GM06990 (cell line): ENCODE results near the gene MYRF.

Experiments used
- DNase-seq: peaks from one replicate; pipeline ENCODE4 v3.0.0-alpha.2; 2011; ENCODE audit not compliant: insufficient read length; ENCODE audit errors: extremely low read depth
- H3K27me3 ChIP-seq: replicated peaks from 2 replicates; pipeline ENCODE4 v1.6.0; 2011; ENCODE audit warnings: low read length; ENCODE audit not compliant: control insufficient read depth, insufficient read depth
- H3K36me3 ChIP-seq: 2 replicates; pipeline ENCODE4 v1.5.1; 2011; ENCODE audit warnings: low read length; ENCODE audit not compliant: control insufficient read depth, insufficient read depth
- H3K4me3 ChIP-seq: replicated peaks from 2 replicates; pipeline ENCODE4 v1.5.1; 2011; ENCODE audit warnings: low read depth, mild to moderate bottlenecking, control low read depth, low read length
- TF ChIP-seq, protein P1 (sequence below): IDR thresholded peaks from 2 replicates; pipeline ENCODE4 v1.5.1; 2011; ENCODE audit warnings: low read length, control low read depth, mild to moderate bottlenecking, inconsistent platforms; ENCODE audit not compliant: insufficient read depth, poor library complexity, severe bottlenecking

MYRF gene

DNA sequence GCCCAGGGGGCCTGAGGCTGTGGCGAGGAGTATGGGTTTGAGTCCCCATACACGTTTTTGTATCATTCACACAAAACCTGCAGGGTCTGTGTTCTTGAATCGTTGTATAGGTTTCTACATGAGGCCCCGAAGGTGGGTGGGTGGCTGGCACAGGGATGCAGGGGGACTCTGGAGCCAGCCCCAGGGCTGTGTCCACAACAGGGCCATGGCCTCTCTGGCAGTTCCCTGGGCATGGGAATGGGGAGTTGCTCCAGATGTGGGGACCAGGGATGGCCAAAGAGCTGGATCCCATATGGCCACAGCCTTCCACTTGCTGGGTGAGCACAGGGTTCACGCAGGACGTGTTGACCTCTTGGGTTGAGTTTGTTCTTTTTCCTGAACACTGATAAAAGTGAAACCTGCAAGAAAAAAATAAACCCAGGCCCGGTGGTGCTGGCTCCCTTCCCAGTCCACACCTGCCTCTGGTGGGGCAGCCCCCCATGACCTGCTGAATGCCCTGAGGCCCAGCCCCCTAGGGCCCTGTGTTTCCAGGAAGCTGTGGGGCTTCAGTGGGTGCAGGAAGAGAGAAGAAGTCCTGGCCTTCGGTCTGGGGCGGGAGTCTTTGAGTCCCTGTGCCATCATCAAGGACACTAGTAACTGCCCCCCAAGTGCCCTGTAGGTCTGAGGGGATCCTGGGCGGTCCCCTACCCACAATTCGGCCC lies 16.1 kb downstream of the MYRF start:
- TF ChIP-seq, protein P1, sequence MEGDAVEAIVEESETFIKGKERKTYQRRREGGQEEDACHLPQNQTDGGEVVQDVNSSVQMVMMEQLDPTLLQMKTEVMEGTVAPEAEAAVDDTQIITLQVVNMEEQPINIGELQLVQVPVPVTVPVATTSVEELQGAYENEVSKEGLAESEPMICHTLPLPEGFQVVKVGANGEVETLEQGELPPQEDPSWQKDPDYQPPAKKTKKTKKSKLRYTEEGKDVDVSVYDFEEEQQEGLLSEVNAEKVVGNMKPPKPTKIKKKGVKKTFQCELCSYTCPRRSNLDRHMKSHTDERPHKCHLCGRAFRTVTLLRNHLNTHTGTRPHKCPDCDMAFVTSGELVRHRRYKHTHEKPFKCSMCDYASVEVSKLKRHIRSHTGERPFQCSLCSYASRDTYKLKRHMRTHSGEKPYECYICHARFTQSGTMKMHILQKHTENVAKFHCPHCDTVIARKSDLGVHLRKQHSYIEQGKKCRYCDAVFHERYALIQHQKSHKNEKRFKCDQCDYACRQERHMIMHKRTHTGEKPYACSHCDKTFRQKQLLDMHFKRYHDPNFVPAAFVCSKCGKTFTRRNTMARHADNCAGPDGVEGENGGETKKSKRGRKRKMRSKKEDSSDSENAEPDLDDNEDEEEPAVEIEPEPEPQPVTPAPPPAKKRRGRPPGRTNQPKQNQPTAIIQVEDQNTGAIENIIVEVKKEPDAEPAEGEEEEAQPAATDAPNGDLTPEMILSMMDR: no peak
- H3K27me3 ChIP-seq: no peaks in the 10 kb centered on the region

DNA sequence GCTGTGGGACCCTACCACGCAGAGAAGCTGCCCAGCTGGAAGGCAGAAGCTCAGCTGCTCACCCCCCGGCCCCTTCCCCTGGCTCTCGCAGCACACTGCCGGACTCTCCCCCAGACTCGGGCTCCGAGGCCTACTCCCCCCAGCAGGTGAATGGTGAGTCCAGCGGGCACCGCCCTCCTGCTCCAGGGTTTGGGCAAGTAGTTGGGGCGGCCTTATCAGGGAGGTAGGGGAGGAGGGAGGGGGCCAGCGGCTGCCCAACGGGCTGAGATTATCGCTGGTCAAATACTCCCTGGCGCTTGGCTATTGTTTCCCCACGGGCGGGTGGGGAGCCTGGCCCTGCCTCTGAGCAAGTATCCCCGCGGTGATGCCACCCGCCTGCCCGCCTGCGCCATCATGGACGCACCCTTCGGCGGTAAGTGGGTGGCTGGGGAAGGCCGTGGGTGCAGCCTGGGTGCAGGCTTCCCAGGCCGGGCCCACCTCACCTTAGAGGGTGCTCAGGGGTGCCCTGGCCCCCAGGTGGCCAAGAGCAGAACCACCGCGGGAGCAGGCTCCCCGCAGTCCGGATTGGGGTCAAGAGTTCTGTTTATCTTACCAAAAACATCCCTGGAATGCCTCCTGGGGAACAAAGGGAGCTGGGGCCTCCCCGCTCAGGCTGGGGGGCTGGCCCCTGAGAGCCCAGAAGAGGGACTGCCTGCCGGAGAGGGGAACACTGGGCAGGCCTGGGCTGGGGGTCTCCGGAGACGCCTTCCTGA lies 16.9 kb downstream of the MYRF start:
- no peak overlapping the region for H3K4me3 ChIP-seq
- H3K27me3 ChIP-seq: no peaks in the 10 kb centered on the region
- no peak for DNase-seq
- H3K36me3 ChIP-seq: no peaks in the 10 kb centered on the region
- TF ChIP-seq, protein P1: peak; percentile 6

More for the DNA sequence above, 16.1 kb downstream of the MYRF start:
- Histone ChIP-seq H3K4me3 (no peak overlapping the region), H3K36me3 (no peaks in the 10 kb centered on the region)
- DNase-seq: no peak

DNA sequence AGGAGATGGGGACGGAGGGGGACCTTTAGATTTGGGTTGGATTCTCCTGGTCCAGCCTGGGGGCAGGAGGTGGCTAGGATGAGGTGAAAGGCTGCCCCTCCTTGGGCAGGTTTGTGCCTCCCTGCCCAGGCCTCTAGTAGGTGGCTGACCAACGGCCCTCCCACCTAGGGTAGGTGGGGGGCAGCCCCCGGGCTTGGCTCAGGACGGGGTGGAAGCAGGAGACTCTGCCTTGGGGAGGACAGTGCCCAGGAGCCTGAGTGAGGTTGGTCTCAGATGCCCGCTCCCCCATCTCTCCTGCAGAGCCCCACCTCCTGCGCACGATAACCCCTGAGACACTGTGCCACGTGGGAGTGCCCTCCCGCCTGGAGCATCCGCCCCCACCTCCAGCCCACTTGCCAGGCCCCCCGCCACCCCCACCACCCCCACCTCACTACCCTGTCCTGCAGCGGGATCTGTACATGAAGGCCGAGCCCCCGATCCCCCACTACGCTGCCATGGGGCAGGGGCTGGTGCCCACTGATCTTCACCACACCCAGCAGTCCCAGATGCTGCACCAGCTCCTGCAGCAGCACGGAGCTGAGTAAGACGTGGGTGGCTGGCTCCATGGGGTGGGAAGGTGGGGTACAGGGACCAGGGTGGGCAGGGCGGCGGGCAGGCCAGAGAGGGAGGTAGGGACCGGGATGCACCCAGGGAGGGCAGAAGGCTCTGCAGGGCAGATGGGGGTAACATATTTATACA lies 17.7 kb downstream of the MYRF start:
- Histone ChIP-seq H3K27me3 (no peaks in the 10 kb centered on the region), H3K36me3 (no peaks in the 10 kb centered on the region), H3K4me3 (no peak overlapping the region)
- TF ChIP-seq, protein P1: no peak
- DNase-seq: no peak

DNA sequence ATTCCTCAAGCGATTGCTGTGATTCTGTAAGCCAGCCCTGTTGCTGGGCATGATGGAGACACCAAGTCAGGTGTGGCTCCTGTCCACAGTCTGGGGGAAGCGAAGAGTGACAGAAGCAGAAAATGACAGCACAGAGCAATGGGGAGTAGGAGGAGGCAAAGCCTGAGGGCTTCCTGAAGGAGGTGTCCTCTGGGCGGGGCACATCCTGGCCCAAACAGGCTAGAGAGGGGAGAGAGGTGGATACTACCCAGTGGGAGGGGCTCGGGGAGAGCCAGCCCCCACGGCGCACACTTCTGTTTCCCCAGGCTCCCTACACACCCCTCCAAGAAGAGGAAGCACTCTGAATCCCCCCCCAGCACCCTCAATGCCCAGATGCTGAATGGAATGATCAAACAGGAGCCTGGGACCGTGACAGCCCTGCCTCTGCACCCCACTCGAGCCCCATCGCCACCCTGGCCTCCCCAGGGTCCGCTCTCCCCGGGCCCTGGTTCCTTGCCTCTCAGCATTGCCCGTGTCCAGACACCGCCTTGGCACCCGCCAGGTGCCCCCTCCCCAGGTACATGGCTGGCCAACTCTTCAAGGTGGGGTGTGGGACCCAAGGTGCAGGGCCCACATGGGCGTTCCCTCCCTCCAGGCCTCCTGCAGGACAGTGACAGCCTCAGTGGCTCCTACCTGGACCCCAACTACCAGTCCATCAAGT lies 18.9 kb downstream of the MYRF start:
- Histone ChIP-seq H3K27me3 (no peaks in the 10 kb centered on the region), H3K36me3 (no peaks in the 10 kb centered on the region), H3K4me3 (no peak overlapping the region)
- DNase-seq: no peak
- TF ChIP-seq, protein P1: no peak

DNA sequence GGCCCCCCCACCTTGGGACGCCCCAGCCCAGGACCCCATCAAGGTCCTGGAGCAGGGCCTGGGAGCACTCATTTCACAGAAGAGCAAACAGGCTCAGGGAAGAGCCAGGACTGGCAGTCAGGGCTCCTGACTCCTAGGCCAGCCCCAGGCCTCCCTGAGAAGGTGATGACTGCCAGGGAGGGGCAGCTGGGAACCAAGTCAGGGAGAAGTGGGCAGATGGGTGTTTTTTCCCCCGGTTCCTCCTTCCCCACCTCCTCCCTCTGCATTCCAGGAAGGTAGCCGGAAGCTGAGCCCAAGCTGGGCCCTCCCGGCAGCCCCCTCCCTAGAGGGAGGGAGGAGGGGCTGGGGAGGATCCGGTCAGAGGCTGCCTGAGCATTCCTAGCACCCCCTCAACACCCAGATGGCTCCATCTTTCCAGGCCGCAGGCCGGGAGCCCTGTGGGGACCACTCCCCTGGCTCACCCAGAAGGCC lies 19.6 kb downstream of the MYRF start:
- DNase-seq: no peak
- TF ChIP-seq, protein P1: no peak
- H3K4me3 ChIP-seq: no peak overlapping the region
- H3K27me3 ChIP-seq: no peaks in the 10 kb centered on the region
- no peaks in the 10 kb centered on the region for H3K36me3 ChIP-seq
